ENCODE data around the gene PPFIBP1. TPM values are rescaled to one million over a fixed set of nuclear protein-coding genes. Genes with fewer than 3 reads are reported as not detected.
A peak's percentile ranks its signal among the peaks of the same experiment; 100 is the strongest.

PPFIBP1 gene
- polyA plus RNA-seq, 1 donor (not counting 4 experiments of a cell fraction or from before 2014, with no cell fraction given): 83.5 TPM

DNA sequence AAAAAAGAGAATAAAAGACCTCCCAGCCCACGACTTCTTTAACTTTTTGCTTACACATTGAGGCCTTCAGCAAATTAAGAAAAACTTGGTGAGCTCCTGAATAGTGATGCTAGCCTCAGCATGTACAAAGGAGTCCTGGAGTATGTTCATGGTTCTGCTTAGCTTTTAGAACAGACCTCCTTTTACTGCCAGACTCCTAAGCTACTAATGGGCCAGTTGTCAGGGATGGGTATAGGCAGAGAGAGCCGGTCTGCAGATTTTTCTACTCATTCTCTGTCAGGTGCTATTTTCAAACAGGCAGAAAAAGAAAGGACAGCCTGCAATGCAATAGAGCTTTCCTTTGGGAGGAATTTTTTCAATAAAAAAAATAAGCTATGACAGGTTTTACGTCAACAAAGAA lies 90.4 kb downstream of the PPFIBP1 start:
- H3K27me3 ChIP-seq (ENCODE audit: control insufficient read depth, extremely low read depth, insufficient read depth, low read length): no peaks in the 10 kb centered on the region
- no peak overlapping the region for H3K4me3 ChIP-seq (ENCODE audit: control insufficient read depth in 2 of 3, extremely low read depth in 1 of 3, insufficient read depth in 2 of 3, low read depth in 1 of 3, low read length in 3 of 3)
- no peak for DNase-seq (ENCODE audit: low read depth, low spot score)
- TF ChIP-seq CTCF (optimal IDR thresholded peaks at IDR 0.05 in 1 of 3, IDR thresholded peaks at IDR 0.05 in 1 of 3, conservative IDR thresholded peaks at IDR 0.05 in 1 of 3; ENCODE audit: extremely low read depth in 1 of 3, insufficient read depth in 2 of 3, low read length in 3 of 3) (no peak), EZH2 (IDR thresholded peaks at IDR 0.05; ENCODE audit: low read length) (no peak)
- peaks cover 76% of the 10 kb centered on the region for H3K4me1 ChIP-seq (ENCODE audit: control insufficient read depth, extremely low read depth, insufficient read depth, low read length)
- dilution Hi-C loops (cut with MboI; ENCODE audit: extremely low pct_ligation_motif_present, low sequenced_read_pairs): no loop called here
- H3K9me3 ChIP-seq (ENCODE audit: control insufficient read depth, low read depth, low read length): no peaks in the 10 kb centered on the region
- peaks cover 3% of the 10 kb centered on the region for H3K9me1 ChIP-seq (ENCODE audit: control insufficient read depth, extremely low read depth, insufficient read depth, low read length)
- peaks cover 55% of the 10 kb centered on the region for H3K79me2 ChIP-seq (ENCODE audit: control insufficient read depth, insufficient read depth, low read length)
- peak; percentile 9 for FAIRE-seq
- no peaks in the 10 kb centered on the region for H3K36me3 ChIP-seq (ENCODE audit: control insufficient read depth in 2 of 2, extremely low read depth in 1 of 2, insufficient read depth in 2 of 2, low read length in 2 of 2)
- no peak overlapping the region for H3K9ac ChIP-seq (ENCODE audit: control insufficient read depth, extremely low read depth, insufficient read depth, low read length)
- no peak overlapping the region for H2AFZ ChIP-seq (ENCODE audit: control insufficient read depth, low read length)
- H3K27ac ChIP-seq (ENCODE audit: control insufficient read depth, insufficient read depth, low read length): no peak overlapping the region
- H4K20me1 ChIP-seq (ENCODE audit: control insufficient read depth, extremely low read depth, insufficient read depth, low read length): no peaks in the 10 kb centered on the region
- no peak overlapping the region for H3K4me2 ChIP-seq (ENCODE audit: control insufficient read depth, extremely low read depth, insufficient read depth, low read depth, low read length)

DNA sequence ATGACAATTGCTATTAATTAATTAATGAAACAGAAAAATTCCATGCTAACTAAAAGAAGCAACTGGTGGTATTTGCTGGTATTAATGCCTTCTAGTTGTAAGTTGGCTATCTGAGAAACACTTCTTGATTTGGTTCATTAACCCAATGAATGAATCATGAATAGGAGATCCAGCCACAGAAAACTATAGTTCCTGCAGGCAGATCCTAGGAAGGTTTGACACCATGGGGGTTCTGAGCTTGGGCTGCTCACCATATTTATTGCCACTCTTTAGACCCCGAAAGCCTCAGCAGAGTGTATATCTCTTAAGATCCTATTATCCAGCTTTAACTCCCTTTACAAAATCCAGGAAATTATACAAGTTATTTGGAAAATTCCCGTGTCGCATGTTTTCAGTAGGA lies 90.9 kb downstream of the PPFIBP1 start:
- no peak for DNase-seq (ENCODE audit: low read depth, low spot score)
- H3K4me1 ChIP-seq (ENCODE audit: control insufficient read depth, extremely low read depth, insufficient read depth, low read length): peaks cover 76% of the 10 kb centered on the region
- no peak overlapping the region for H2AFZ ChIP-seq (ENCODE audit: control insufficient read depth, low read length)
- no peaks in the 10 kb centered on the region for H4K20me1 ChIP-seq (ENCODE audit: control insufficient read depth, extremely low read depth, insufficient read depth, low read length)
- no peaks in the 10 kb centered on the region for H3K27me3 ChIP-seq (ENCODE audit: control insufficient read depth, extremely low read depth, insufficient read depth, low read length)
- dilution Hi-C loops (cut with MboI; ENCODE audit: extremely low pct_ligation_motif_present, low sequenced_read_pairs): no loop called here
- peaks cover 3% of the 10 kb centered on the region for H3K9me1 ChIP-seq (ENCODE audit: control insufficient read depth, extremely low read depth, insufficient read depth, low read length)
- H3K4me2 ChIP-seq (ENCODE audit: control insufficient read depth, extremely low read depth, insufficient read depth, low read depth, low read length): peak overlapping the region; percentile 11
- no peaks in the 10 kb centered on the region for H3K36me3 ChIP-seq (ENCODE audit: control insufficient read depth in 2 of 2, extremely low read depth in 1 of 2, insufficient read depth in 2 of 2, low read length in 2 of 2)
- H3K27ac ChIP-seq (ENCODE audit: control insufficient read depth, insufficient read depth, low read length): no peak overlapping the region
- TF ChIP-seq EZH2 (IDR thresholded peaks at IDR 0.05; ENCODE audit: low read length) (no peak), CTCF (optimal IDR thresholded peaks at IDR 0.05 in 1 of 3, IDR thresholded peaks at IDR 0.05 in 1 of 3, conservative IDR thresholded peaks at IDR 0.05 in 1 of 3; ENCODE audit: extremely low read depth in 1 of 3, insufficient read depth in 2 of 3, low read length in 3 of 3) (no peak)
- FAIRE-seq: no peak
- no peak overlapping the region for H3K4me3 ChIP-seq (ENCODE audit: control insufficient read depth in 2 of 3, extremely low read depth in 1 of 3, insufficient read depth in 2 of 3, low read depth in 1 of 3, low read length in 3 of 3)
- peaks cover 54% of the 10 kb centered on the region for H3K79me2 ChIP-seq (ENCODE audit: control insufficient read depth, insufficient read depth, low read length)
- no peak overlapping the region for H3K9ac ChIP-seq (ENCODE audit: control insufficient read depth, extremely low read depth, insufficient read depth, low read length)
- H3K9me3 ChIP-seq (ENCODE audit: control insufficient read depth, low read depth, low read length): no peaks in the 10 kb centered on the region
